Tibial nerve (tissue), 4 donors: Measurements from ENCODE around the gene ASCC2. TPM values are rescaled to one million over a fixed set of nuclear protein-coding genes. Genes with fewer than 3 reads are reported as not detected.

Experiments used
- DNase-seq, 2 donors: peaks; one replicate each; pipeline ENCODE4 v3.0.0-alpha.2; 2019; ENCODE audit warnings: low spot score in 2 of 2
- H3K27ac ChIP-seq, 4 donors: fragments of 200-600 bp; sonication (generic) in 3 of 4; one replicate each; pipeline ENCODE4 v1.5.1; 2017 to 2019; ENCODE audit warnings: mild to moderate bottlenecking in 1 of 4
- H3K27me3 ChIP-seq, 2 donors: fragments of 200-600 bp; sonication (generic) in 1 of 2; one replicate each; pipeline versions ENCODE4 v1.5.1 to v1.6.0; 2017 to 2019
- H3K36me3 ChIP-seq, 3 donors: fragments of 200-600 bp; sonication (generic); one replicate each; pipeline ENCODE4 v1.5.1; 2018 to 2019
- H3K4me1 ChIP-seq, 4 donors: fragments of 200-600 bp; sonication (generic) in 3 of 4; one replicate each; pipeline ENCODE4 v1.5.1; 2017 to 2019
- H3K4me3 ChIP-seq, 4 donors: fragments of 200-600 bp; sonication (generic) in 3 of 4; one replicate each; pipeline ENCODE4 v1.5.1; 2017 to 2019; ENCODE audit warnings: mild to moderate bottlenecking in 1 of 4, moderate library complexity in 1 of 4
- H3K9me3 ChIP-seq, 4 donors: fragments of 200-600 bp; sonication (generic) in 3 of 4; one replicate each; pipeline ENCODE4 v1.5.1; 2017 to 2019
- EP300 ChIP-seq, 2 donors: sonication (generic); formaldehyde crosslinking; IDR thresholded peaks; one replicate each; pipeline ENCODE4 v1.6.1; 2017; ENCODE audit warnings: antibody characterized with exemption in 2 of 2, mild to moderate bottlenecking in 1 of 2
- POLR2A ChIP-seq, 2 donors: fragments of 450-650 bp; IDR thresholded peaks; one replicate each; pipeline ENCODE4 v1.6.1; 2017; ENCODE audit warnings: antibody characterized with exemption in 2 of 2, mild to moderate bottlenecking in 2 of 2, moderate library complexity in 2 of 2
- WGBS, 2 donors: methylation state at CpG; one replicate each; pipeline ENCODE4 v1.1.5; 2018; 5-methylcytosine and 5-hydroxymethylcytosine counted together
- total RNA-seq, 4 donors: library from RNA; depleted of rRNA; stranded (reverse); fragments of >200 nt; gene quantifications; one replicate each; pipeline ENCODE4 v1.1.0, GENCODE V29; 2016
- TF ChIP-seq, protein P1 (sequence below), 5 experiments: fragments of 200-600 bp in 3 of 5; fragments of 450-650 bp in 2 of 5; sonication (generic) in 3 of 5; IDR thresholded peaks; one replicate each; pipeline ENCODE4 v1.5.1; 2016 to 2019; ENCODE audit warnings: antibody characterized with exemption in 5 of 5, mild to moderate bottlenecking in 3 of 5, moderate library complexity in 2 of 5

ASCC2 gene
- total RNA-seq, 4 donors from 2014 or later, result 30.4 to 45.3 (median 40.9) TPM

GRCh38 chr22:29753808-29754657 lies 84.0 kb downstream of the ASCC2 start:
- DNase-seq, result no peak
- Histone ChIP-seq H3K27me3 (no peaks in the 10 kb centered on the region), H3K27ac (no peak overlapping the region), H3K4me1 (peaks cover 0 to 14% (median 2%) of the 10 kb centered on the region in 4 donors), H3K36me3 (peaks cover 0 to 45% (median 3%) of the 10 kb centered on the region in 3 donors), H3K4me3 (no peak overlapping the region), H3K9me3 (no peaks in the 10 kb centered on the region)
- TF ChIP-seq, protein P1, sequence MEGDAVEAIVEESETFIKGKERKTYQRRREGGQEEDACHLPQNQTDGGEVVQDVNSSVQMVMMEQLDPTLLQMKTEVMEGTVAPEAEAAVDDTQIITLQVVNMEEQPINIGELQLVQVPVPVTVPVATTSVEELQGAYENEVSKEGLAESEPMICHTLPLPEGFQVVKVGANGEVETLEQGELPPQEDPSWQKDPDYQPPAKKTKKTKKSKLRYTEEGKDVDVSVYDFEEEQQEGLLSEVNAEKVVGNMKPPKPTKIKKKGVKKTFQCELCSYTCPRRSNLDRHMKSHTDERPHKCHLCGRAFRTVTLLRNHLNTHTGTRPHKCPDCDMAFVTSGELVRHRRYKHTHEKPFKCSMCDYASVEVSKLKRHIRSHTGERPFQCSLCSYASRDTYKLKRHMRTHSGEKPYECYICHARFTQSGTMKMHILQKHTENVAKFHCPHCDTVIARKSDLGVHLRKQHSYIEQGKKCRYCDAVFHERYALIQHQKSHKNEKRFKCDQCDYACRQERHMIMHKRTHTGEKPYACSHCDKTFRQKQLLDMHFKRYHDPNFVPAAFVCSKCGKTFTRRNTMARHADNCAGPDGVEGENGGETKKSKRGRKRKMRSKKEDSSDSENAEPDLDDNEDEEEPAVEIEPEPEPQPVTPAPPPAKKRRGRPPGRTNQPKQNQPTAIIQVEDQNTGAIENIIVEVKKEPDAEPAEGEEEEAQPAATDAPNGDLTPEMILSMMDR (IDR thresholded peaks at IDR 0.05), result no peak
- TF ChIP-seq EP300 (IDR thresholded peaks at IDR 0.05), result no peak
- TF ChIP-seq POLR2A (IDR thresholded peaks at IDR 0.05), result no peak
- WGBS, 2 donors, result 78 to 90% methylated on average over 13 to 14 of the region's 16 CpGs

- peaks cover 3 to 69% (median 9%) of the 10 kb centered on the region in 3 donors for H3K36me3 ChIP-seq
- 95 to 96% methylated on average over 2 of the region's 2 CpGs for WGBS, 2 donors
- H3K27me3 ChIP-seq, result no peaks in the 10 kb centered on the region
- H3K4me3 ChIP-seq, result no peak overlapping the region
- TF ChIP-seq, protein P1 (IDR thresholded peaks at IDR 0.05), result no peak
- no peak for TF ChIP-seq POLR2A (IDR thresholded peaks at IDR 0.05)
- H3K27ac ChIP-seq, result no peak overlapping the region
- no peaks in the 10 kb centered on the region for H3K9me3 ChIP-seq
- DNase-seq, result no peak
- no peaks in the 10 kb centered on the region for H3K4me1 ChIP-seq
These were observed 86.4 kb downstream of the ASCC2 start for GRCh38 chr22:29751669-29752068.

DNA sequence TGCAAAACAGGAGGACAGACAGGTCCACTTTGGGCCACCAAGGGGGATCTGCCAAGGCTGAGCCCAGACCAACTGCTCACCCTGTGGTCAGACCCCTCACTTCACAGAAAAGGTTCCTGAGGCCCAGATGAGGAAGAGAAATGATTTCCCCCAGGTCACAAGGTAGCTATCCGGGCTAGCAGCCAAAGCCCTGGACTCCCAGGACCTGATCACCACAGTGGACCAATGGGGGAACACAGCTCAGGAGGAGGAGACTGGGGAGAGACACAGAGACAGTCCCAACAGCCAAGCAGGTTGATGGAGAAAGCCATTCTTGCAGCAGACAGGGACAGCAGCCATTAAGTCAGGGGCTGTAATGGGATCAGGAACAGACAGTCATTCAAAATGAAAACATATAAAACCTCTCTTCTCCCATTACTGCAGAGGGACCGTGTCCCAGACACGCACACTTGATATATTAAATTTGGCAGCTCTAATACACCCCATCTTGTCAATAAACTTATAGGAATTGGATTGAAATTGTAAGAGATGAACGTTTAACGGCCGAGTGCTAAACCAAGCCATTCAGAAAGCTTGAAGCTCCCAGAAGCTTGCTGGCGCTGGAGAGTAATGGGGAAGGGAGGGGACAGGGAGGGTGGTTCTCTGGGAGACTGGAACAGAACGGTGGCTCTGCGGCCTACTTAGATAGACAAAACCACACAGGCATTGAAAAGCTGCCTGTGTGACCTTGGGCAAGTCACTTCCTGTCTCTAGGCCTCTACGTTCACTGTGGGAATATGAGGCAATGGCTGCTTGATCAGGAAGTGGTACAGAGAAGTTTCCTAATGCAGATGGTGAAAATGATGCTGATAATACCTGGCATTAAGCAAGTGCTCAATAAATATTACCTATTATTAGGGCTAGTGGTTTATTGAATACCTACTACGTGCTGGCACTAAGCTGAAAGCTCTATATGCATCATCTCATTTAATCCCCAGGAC lies 87.2 kb downstream of the ASCC2 start:
- H3K4me1 ChIP-seq, result no peaks in the 10 kb centered on the region
- 79 to 80% methylated on average over 11 of the region's 11 CpGs for WGBS, 2 donors
- DNase-seq, result no peak
- TF ChIP-seq, protein P1 (IDR thresholded peaks at IDR 0.05), result no peak
- TF ChIP-seq EP300 (IDR thresholded peaks at IDR 0.05) (no peak), POLR2A (IDR thresholded peaks at IDR 0.05) (no peak)
- H3K27ac ChIP-seq, result no peak overlapping the region
- no peaks in the 10 kb centered on the region for H3K27me3 ChIP-seq
- peaks cover 3 to 77% (median 9%) of the 10 kb centered on the region in 3 donors for H3K36me3 ChIP-seq
- no peak overlapping the region for H3K4me3 ChIP-seq
- H3K9me3 ChIP-seq, result no peaks in the 10 kb centered on the region

- Histone ChIP-seq H3K36me3 (peaks cover 3 to 85% (median 9%) of the 10 kb centered on the region in 3 donors), H3K27me3 (no peaks in the 10 kb centered on the region), H3K4me3 (no peak overlapping the region), H3K27ac (no peak overlapping the region), H3K9me3 (no peaks in the 10 kb centered on the region), H3K4me1 (peaks cover 0 to 2% (median 0%) of the 10 kb centered on the region in 4 donors)
- TF ChIP-seq EP300 (IDR thresholded peaks at IDR 0.05) (no peak), POLR2A (IDR thresholded peaks at IDR 0.05) (no peak)
- TF ChIP-seq, protein P1 (IDR thresholded peaks at IDR 0.05), result no peak
- DNase-seq, result no peak
- 88 to 89% methylated on average over 2 to 3 of the region's 3 CpGs for WGBS, 2 donors
These were observed 88.0 kb downstream of the ASCC2 start for GRCh38 chr22:29750029-29750428.
